ENCODE data around the gene NVL. TPM values are rescaled to one million over a fixed set of nuclear protein-coding genes. Genes with fewer than 3 reads are reported as not detected.
A peak's percentile ranks its signal among the peaks of the same experiment; 100 is the strongest.

NVL gene
- total RNA-seq, 2 donors from 2014 or later: 42.4 TPM

GRCh38 chr1:224189561-224189960, 140.4 kb downstream of the NVL start:
- no peaks in the 10 kb centered on the region for H3K27me3 ChIP-seq (ENCODE audit: control insufficient read depth, insufficient read depth, low read length, poor library complexity, severe bottlenecking)
- WGBS, 2 experiments (ENCODE audit: insufficient coverage in 1 of 2, insufficient read length in 1 of 2): 93 to 97% methylated on average over 7 of the region's 7 CpGs
- Mint-ChIP-seq H3K27ac (no peak overlapping the region), H3K4me3 (no peak overlapping the region), H3K9me3 (peaks cover 7% of the 10 kb centered on the region), H3K4me1 (peaks cover 6% of the 10 kb centered on the region), H3K27me3 (ENCODE audit: insufficient read depth) (no peaks in the 10 kb centered on the region), H3K36me3 (ENCODE audit: low read depth) (peaks cover 46% of the 10 kb centered on the region)
- peaks cover 18% of the 10 kb centered on the region for H3K9me3 ChIP-seq (ENCODE audit: control insufficient read depth, low read length)
- H3K9ac ChIP-seq (ENCODE audit: extremely low read depth, low read length, poor library complexity, severe bottlenecking): no peak overlapping the region
- TF ChIP-seq, protein P1, sequence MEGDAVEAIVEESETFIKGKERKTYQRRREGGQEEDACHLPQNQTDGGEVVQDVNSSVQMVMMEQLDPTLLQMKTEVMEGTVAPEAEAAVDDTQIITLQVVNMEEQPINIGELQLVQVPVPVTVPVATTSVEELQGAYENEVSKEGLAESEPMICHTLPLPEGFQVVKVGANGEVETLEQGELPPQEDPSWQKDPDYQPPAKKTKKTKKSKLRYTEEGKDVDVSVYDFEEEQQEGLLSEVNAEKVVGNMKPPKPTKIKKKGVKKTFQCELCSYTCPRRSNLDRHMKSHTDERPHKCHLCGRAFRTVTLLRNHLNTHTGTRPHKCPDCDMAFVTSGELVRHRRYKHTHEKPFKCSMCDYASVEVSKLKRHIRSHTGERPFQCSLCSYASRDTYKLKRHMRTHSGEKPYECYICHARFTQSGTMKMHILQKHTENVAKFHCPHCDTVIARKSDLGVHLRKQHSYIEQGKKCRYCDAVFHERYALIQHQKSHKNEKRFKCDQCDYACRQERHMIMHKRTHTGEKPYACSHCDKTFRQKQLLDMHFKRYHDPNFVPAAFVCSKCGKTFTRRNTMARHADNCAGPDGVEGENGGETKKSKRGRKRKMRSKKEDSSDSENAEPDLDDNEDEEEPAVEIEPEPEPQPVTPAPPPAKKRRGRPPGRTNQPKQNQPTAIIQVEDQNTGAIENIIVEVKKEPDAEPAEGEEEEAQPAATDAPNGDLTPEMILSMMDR (conservative IDR thresholded peaks at IDR 0.05): no peak
- peaks cover 44% of the 10 kb centered on the region for H3K36me3 ChIP-seq (ENCODE audit: control insufficient read depth, insufficient read depth, low read length)
- no peaks in the 10 kb centered on the region for H3K4me1 ChIP-seq (ENCODE audit: control insufficient read depth, insufficient read depth, low read length)
- no peak overlapping the region for H3K4me3 ChIP-seq (ENCODE audit: low read length)
- no peak for DNase-seq
- no peak overlapping the region for H3K27ac ChIP-seq (ENCODE audit: low read depth, low read length)

DNA sequence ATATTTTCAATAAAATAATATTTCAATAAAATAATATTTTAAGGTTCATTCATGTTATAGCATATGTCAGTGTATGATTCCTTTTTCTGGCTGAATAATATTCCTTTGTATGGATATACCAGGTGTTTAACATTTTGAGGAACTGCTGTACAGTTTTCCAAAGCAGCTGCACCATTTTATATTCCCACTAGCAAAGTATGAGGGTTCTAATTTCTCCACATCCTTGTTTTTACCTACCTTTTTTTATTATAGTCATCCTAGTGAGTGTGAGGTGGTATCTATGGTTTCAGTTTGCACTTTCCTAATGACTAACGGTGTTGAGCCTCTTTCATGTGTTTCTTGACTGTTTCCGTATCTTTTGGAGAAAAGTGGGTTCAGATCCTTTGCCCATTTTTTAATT, 141.7 kb downstream of the NVL start:
- H3K9me3 Mint-ChIP-seq: peaks cover 7% of the 10 kb centered on the region
- Histone ChIP-seq H3K4me3 (ENCODE audit: low read length) (no peak overlapping the region), H3K9ac (ENCODE audit: extremely low read depth, low read length, poor library complexity, severe bottlenecking) (no peak overlapping the region), H3K9me3 (ENCODE audit: control insufficient read depth, low read length) (peaks cover 15% of the 10 kb centered on the region), H3K4me1 (ENCODE audit: control insufficient read depth, insufficient read depth, low read length) (no peaks in the 10 kb centered on the region), H3K27me3 (ENCODE audit: control insufficient read depth, insufficient read depth, low read length, poor library complexity, severe bottlenecking) (no peaks in the 10 kb centered on the region), H3K27ac (ENCODE audit: low read depth, low read length) (no peak overlapping the region), H3K36me3 (ENCODE audit: control insufficient read depth, insufficient read depth, low read length) (peaks cover 40% of the 10 kb centered on the region)
- 90 to 98% methylated on average over 2 of the region's 2 CpGs for WGBS, 2 experiments (ENCODE audit: insufficient coverage in 1 of 2, insufficient read length in 1 of 2)
- peaks cover 10% of the 10 kb centered on the region for H3K4me1 Mint-ChIP-seq
- peaks cover 37% of the 10 kb centered on the region for H3K36me3 Mint-ChIP-seq (ENCODE audit: low read depth)
- TF ChIP-seq, protein P1 (conservative IDR thresholded peaks at IDR 0.05): no peak
- no peaks in the 10 kb centered on the region for H3K27me3 Mint-ChIP-seq (ENCODE audit: insufficient read depth)
- H3K4me3 Mint-ChIP-seq: no peak overlapping the region
- H3K27ac Mint-ChIP-seq: no peak overlapping the region
- no peak for DNase-seq

DNA sequence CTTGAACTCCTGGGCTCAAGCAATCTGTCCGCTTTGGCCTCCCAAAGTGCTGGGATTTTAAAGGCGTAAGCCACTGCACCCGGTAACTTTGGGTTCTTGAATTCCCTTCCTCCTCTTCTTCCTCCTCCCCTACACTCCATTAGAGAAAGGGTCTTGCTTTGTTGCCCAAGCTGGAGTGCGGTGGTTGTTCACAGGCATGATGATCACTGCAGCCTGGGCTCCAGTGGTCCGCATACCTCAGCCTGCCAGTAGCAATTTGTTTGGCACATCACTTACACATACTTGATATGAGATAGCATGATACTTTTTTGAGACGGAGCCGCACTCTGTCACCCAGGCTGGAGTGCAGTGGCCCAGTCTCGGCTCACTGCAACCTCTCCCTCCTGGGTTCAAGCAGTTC, 144.8 kb downstream of the NVL start:
- H3K4me1 ChIP-seq (ENCODE audit: control insufficient read depth, insufficient read depth, low read length): no peaks in the 10 kb centered on the region
- Mint-ChIP-seq H3K27ac (no peak overlapping the region), H3K9me3 (peaks cover 7% of the 10 kb centered on the region), H3K27me3 (ENCODE audit: insufficient read depth) (peaks cover 4% of the 10 kb centered on the region), H3K4me1 (peaks cover 11% of the 10 kb centered on the region), H3K36me3 (ENCODE audit: low read depth) (peaks cover 27% of the 10 kb centered on the region), H3K4me3 (peak overlapping the region; percentile 27)
- no peak overlapping the region for H3K4me3 ChIP-seq (ENCODE audit: low read length)
- TF ChIP-seq, protein P1 (conservative IDR thresholded peaks at IDR 0.05): no peak
- H3K36me3 ChIP-seq (ENCODE audit: control insufficient read depth, insufficient read depth, low read length): peaks cover 26% of the 10 kb centered on the region
- peaks cover 12% of the 10 kb centered on the region for H3K9me3 ChIP-seq (ENCODE audit: control insufficient read depth, low read length)
- no peaks in the 10 kb centered on the region for H3K27me3 ChIP-seq (ENCODE audit: control insufficient read depth, insufficient read depth, low read length, poor library complexity, severe bottlenecking)
- WGBS, 2 experiments (ENCODE audit: insufficient coverage in 1 of 2, insufficient read length in 1 of 2): 95% methylated on average over 8 of the region's 8 CpGs
- no peak overlapping the region for H3K9ac ChIP-seq (ENCODE audit: extremely low read depth, low read length, poor library complexity, severe bottlenecking)
- no peak overlapping the region for H3K27ac ChIP-seq (ENCODE audit: low read depth, low read length)
- DNase-seq: no peak

All from endodermal cell (in vitro differentiated cells).